Upper lobe of right lung (tissue), 1 donor: ENCODE results near the gene JSRP1. TPM values are rescaled to one million over a fixed set of nuclear protein-coding genes. Genes with fewer than 3 reads are reported as not detected.
A peak's percentile ranks its signal among the peaks of the same experiment; 100 is the strongest.
"Not testable (repeated sequence)": the region's sequence is repeated elsewhere in the genome, so short reads cannot be mapped to it uniquely, and the experiment has no call there.

Source experiments
- ATAC-seq: fragments of 200-7000 bp; cut with Tn5 transposase; one replicate; pipeline ENCODE4 v1.9.1; 2020; ENCODE audit warnings: mild to moderate bottlenecking, moderate library complexity
- DNase-seq: peaks from one replicate; pipeline ENCODE4 v3.0.0-alpha.2; 2020
- H3K27ac ChIP-seq: fragments of 200-600 bp; one replicate; pipeline ENCODE4 v1.8.0; 2022
- H3K27me3 ChIP-seq: fragments of 200-600 bp; one replicate; pipeline ENCODE4 v1.8.0; 2022; ENCODE audit warnings: mild to moderate bottlenecking
- H3K36me3 ChIP-seq: fragments of 200-600 bp; one replicate; pipeline ENCODE4 v1.8.0; 2022
- H3K4me1 ChIP-seq: fragments of 200-600 bp; one replicate; pipeline ENCODE4 v1.8.0; 2022
- H3K4me3 ChIP-seq: fragments of 200-600 bp; one replicate; pipeline ENCODE4 v1.8.0; 2022; ENCODE audit warnings: mild to moderate bottlenecking
- H3K9me3 ChIP-seq: fragments of 200-600 bp; one replicate; pipeline ENCODE4 v1.8.0; 2022
- intact Hi-C: fragments of 100-400 bp; cut with DNase I; formaldehyde crosslinking; loops from one replicate; pipeline ENCODE4 v1.11.0; 2022
- total RNA-seq: library from RNA; stranded (reverse); fragmentation: NEBNext Ultra II Directional; extraction: Animal tissue kit (Norgen Biotek cat#: 25700); gene quantifications from one replicate; pipeline ENCODE4 v1.2.1, GENCODE V29; 2021
- TF ChIP-seq, protein P1 (sequence below): fragments of 200-600 bp; IDR thresholded peaks from one replicate; pipeline ENCODE4 v1.8.0; 2022; ENCODE audit warnings: antibody characterized with exemption
- donor health status: DM: no; HTN: yes; CAD: no; lungs with severe emphysema.

JSRP1 gene
- total RNA-seq, 1 donor from 2014 or later, result 1.1 TPM

DNA sequence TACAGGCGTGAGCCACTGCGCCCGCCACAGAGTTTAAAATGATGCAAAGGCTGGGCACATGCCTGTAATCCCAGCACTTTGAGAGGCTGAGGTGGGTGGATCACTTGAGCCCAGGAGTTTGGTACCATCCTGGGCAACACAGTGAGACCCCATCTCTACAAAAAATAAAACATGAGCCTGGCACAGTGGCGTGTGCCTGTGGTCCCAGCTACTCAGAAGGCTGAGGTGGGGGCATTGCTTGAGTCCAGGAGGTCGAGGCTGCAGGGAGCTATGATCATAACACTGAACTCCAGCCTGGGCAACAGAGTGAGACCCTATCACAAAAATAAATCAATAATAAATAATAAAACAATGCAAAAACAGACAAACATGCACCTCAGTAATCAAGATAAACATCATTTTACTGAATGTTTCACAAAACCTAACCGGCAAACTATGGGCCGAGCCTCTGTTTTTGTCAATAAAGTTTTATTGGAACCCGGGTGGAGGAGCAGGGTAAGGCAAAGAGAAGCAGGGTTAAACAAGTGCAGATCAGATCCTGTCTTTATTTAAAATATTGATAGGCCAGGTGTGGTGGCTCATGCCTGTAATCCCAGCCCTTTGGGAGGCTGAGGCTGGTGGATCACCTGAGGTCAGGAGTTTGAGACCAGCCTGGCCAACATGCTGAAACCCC, 27.8 kb upstream of the JSRP1 start:
- H3K36me3 ChIP-seq, result no peaks in the 10 kb centered on the region
- no peak overlapping the region for H3K27ac ChIP-seq
- ATAC-seq, result no peak
- no peak overlapping the region for H3K4me3 ChIP-seq
- peaks cover 11% of the 10 kb centered on the region for H3K4me1 ChIP-seq
- DNase-seq, result no peak
- peaks cover 7% of the 10 kb centered on the region for H3K27me3 ChIP-seq
- intact Hi-C loops, result no loop called here
- no peaks in the 10 kb centered on the region for H3K9me3 ChIP-seq
- TF ChIP-seq, protein P1, sequence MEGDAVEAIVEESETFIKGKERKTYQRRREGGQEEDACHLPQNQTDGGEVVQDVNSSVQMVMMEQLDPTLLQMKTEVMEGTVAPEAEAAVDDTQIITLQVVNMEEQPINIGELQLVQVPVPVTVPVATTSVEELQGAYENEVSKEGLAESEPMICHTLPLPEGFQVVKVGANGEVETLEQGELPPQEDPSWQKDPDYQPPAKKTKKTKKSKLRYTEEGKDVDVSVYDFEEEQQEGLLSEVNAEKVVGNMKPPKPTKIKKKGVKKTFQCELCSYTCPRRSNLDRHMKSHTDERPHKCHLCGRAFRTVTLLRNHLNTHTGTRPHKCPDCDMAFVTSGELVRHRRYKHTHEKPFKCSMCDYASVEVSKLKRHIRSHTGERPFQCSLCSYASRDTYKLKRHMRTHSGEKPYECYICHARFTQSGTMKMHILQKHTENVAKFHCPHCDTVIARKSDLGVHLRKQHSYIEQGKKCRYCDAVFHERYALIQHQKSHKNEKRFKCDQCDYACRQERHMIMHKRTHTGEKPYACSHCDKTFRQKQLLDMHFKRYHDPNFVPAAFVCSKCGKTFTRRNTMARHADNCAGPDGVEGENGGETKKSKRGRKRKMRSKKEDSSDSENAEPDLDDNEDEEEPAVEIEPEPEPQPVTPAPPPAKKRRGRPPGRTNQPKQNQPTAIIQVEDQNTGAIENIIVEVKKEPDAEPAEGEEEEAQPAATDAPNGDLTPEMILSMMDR, result no peak

DNA sequence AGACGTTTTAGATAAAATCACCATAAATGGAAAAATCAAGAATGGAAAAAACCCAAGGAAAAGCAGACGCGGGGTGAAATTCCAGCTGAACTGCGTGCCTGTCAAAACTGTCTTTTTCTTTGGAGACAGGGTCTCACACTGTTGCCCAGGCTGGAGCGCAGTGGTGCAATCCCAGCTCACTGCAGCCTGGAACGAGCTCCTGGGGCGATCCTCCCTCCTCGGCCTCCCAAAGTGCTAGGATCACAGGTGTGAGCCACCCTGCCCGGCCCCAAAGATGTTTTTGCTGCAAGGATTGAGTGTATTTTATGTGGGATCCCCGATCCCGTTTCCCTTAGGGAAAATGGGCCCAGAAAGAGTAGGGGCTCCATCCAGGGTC, 26.6 kb upstream of the JSRP1 start:
- Histone ChIP-seq H3K27me3 (no peaks in the 10 kb centered on the region), H3K4me1 (peaks cover 11% of the 10 kb centered on the region), H3K4me3 (no peak overlapping the region), H3K9me3 (no peaks in the 10 kb centered on the region), H3K27ac (no peak overlapping the region), H3K36me3 (no peaks in the 10 kb centered on the region)
- ATAC-seq (no peak), DNase-seq (no peak)
- intact Hi-C loops, result no loop called here
- TF ChIP-seq, protein P1, result no peak

DNA sequence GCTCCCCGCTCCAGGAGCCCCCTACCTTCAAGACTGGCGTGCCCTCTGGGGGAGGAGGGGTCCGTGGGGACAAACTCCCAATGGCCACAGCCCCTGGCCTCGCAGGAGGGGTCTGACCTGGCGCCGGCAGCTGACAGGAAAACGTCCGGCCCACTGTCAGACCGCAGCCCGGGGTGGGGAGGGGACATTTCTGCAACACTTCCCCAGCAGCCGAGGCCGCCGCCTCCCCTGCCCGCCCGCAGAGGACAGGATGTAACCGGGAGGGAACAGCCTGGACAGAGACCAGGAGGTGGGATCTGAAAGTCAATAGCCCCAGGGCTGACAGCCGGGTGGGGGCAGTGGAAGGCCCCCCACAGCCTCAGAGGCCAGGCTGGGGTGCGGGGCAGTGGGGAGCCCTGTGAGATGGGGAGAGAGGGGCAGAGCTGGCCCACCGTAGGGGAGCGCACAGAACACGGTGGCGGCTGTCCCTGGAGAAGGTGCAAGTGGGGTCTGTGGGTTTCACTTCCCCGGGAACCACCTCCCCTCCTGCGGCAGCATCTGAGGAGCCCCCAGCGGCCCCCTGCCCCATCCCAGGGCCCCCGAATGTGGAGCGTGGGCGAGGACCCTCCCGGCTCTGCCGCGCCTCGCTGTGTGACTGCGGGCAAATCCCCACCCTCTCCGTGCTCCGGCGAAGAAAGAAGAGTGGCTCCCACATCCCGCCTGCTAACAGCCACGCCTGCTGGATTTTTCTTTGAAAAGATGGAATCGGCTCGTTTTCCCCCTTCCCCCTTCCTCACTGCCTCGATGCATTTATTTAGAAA, 26.0 kb upstream of the JSRP1 start, which contains the start of gene PEAK3:
Gene PEAK3 (minus strand): TSS at position 114 of the 800 bp plus-strand sequence. CDS start 1,244 bp downstream, outside the sequence.
- Histone ChIP-seq H3K36me3 (no peaks in the 10 kb centered on the region), H3K9me3 (no peaks in the 10 kb centered on the region), H3K4me3 (peak within 1 kb of the TSS; percentile 51), H3K27ac (peak within 1 kb of the TSS; percentile 78), H3K27me3 (no peaks in the 10 kb centered on the region), H3K4me1 (peaks cover 11% of the 10 kb centered on the region)
- ATAC-seq (peak; percentile 93), DNase-seq (peak; percentile 92)
- TF ChIP-seq, protein P1, result no peak
- intact Hi-C loops, result no loop called here

DNA sequence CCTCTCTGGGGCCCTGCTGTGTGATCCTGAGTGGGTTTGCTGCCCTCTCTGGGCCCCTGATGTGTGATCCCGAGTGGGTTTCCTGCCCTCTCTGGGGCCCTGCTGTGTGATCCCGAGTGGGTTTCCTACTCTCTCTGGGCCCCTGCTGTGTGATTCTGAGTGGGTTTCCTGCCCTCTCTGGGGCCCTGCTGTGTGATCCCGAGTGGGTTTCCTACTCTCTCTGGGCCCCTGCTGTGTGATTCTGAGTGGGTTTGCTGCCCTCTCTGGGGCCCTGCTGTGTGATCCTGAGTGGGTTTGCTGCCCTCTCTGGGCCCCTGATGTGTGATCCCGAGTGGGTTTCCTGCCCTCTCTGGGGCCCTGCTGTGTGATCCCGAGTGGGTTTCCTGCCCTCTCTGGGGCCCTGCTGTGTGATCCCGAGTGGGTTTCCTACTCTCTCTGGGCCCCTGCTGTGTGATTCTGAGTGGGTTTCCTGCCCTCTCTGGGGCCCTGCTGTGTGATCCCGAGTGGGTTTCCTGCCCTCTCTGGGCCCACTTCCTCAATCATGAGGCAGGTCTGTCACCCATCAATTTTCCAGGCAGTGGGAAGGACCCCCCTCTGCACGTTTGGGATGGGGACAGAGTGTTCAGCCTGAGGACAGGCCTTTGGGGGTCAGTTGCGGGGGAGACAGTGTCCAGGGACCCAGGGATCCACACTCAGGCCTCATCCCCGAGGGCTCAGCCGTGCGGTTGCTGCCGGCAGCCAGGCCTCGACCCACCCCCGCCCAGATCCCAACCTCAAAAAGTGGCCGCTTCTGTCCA, 25.2 kb upstream of the JSRP1 start:
- Histone ChIP-seq H3K27ac (peak overlapping the region; percentile 78), H3K4me3 (peak overlapping the region; percentile 51), H3K4me1 (peaks cover 11% of the 10 kb centered on the region)
- H3K9me3 ChIP-seq, H3K27me3 ChIP-seq, H3K36me3 ChIP-seq, intact Hi-C loops, DNase-seq: not testable (repeated sequence)
- peak; percentile 34 for ATAC-seq

DNA sequence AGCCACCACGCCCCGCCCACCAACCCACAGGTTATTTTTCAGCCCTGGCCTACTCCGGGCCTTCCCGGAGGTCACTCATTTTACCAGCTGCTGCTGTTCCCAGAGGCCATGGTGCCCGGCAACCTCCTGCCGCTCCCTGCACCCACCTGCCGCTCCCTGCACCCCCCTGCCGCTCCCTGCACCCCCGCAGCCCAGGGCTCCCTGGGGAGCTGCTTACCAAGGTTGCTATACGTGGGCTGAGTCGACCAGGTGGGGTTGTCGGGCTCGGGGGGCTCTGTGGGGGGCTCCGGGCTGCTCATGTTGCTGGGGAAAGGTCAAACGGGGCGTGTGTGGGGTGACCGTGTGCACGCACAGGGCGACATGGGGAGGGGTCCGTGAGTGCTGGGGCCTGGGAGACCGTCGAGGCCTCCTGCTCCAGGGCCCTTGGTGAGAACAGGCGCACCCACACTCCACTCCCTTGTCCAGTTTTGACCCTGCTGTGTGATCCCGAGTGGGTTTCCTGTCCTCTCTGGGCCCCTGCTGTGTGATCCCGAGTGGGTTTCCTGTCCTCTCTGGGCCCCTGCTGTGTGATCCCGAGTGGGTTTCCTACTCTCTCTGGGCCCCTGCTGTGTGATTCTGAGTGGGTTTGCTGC, 24.5 kb upstream of the JSRP1 start:
- no peak for DNase-seq
- Histone ChIP-seq H3K27me3 (no peaks in the 10 kb centered on the region), H3K36me3 (no peaks in the 10 kb centered on the region), H3K27ac (no peak overlapping the region), H3K4me1 (peaks cover 11% of the 10 kb centered on the region), H3K4me3 (no peak overlapping the region), H3K9me3 (no peaks in the 10 kb centered on the region)
- ATAC-seq, result no peak
- intact Hi-C loops, result no loop called here
- TF ChIP-seq, protein P1, result no peak
